ENCODE data around the gene IKZF3. TPM values are rescaled to one million over a fixed set of nuclear protein-coding genes. Genes with fewer than 3 reads are reported as not detected.

The IKZF3 gene
- total RNA-seq, 1 experiment from 2014 or later: 0.81 TPM

GRCh38 chr17:39753514-39754160, 110.5 kb downstream of the IKZF3 start (continued):
- no peak for TF ChIP-seq PRDM15 (CRISPR knock-in tag; IDR thresholded peaks at IDR 0.05)
- no peak for TF ChIP-seq SOX15 (CRISPR knock-in tag; IDR thresholded peaks at IDR 0.05)
- no peak for TF ChIP-seq OVOL2 (CRISPR knock-in tag; IDR thresholded peaks at IDR 0.05; ENCODE audit: borderline replicate concordance)
- no peak for TF ChIP-seq ZNF532 (CRISPR knock-in tag; IDR thresholded peaks at IDR 0.05; ENCODE audit: borderline replicate concordance)
- TF ChIP-seq ZNF416 (CRISPR knock-in tag; IDR thresholded peaks at IDR 0.05): no peak
- TF ChIP-seq CREM (CRISPR knock-in tag; IDR thresholded peaks at IDR 0.05): peak; percentile 60; the same call in 1 of the 2 replicates
- TF ChIP-seq CDX4 (CRISPR knock-in tag; IDR thresholded peaks at IDR 0.05; ENCODE audit: borderline replicate concordance): no peak
- TF ChIP-seq ZBTB21 (CRISPR knock-in tag; IDR thresholded peaks at IDR 0.05; ENCODE audit: borderline replicate concordance): no peak; the same call in 1 of the 2 replicates
- TF ChIP-seq ZNF512 (CRISPR knock-in tag; IDR thresholded peaks at IDR 0.05; ENCODE audit: borderline replicate concordance): no peak
- no peak; the same call in 1 of the 2 replicates for TF ChIP-seq ESRRA (CRISPR knock-in tag; IDR thresholded peaks at IDR 0.05; ENCODE audit: borderline replicate concordance)
- no peak for TF ChIP-seq ZSCAN18 (CRISPR knock-in tag; IDR thresholded peaks at IDR 0.05)
- TF ChIP-seq ZNF425 (CRISPR knock-in tag; conservative IDR thresholded peaks at IDR 0.05): no peak
- no peak; the same call in 1 of the 2 replicates for TF ChIP-seq ZNF121 (CRISPR knock-in tag; IDR thresholded peaks at IDR 0.05)
- 0 out of 2 replicates have a peak, but pooled peaks have one; percentile 79 for TF ChIP-seq ELF4 (CRISPR knock-in tag; IDR thresholded peaks at IDR 0.05; ENCODE audit: low read depth)
- TF ChIP-seq ATF3 (CRISPR knock-in tag; conservative IDR thresholded peaks at IDR 0.05): no peak
- no peak for TF ChIP-seq ZNF317 (CRISPR knock-in tag; IDR thresholded peaks at IDR 0.05; ENCODE audit: borderline replicate concordance, low read depth)
- TF ChIP-seq NR1H2 (CRISPR knock-in tag; IDR thresholded peaks at IDR 0.05): no peak
- TF ChIP-seq GABPB1 (CRISPR knock-in tag; IDR thresholded peaks at IDR 0.05): no peak
- TF ChIP-seq ZBTB43 (CRISPR knock-in tag; IDR thresholded peaks at IDR 0.05): peak; percentile 82; the same call in 1 of the 2 replicates
- TF ChIP-seq FOXK1 (CRISPR knock-in tag; IDR thresholded peaks at IDR 0.05): no peak
- TF ChIP-seq E2F5 (CRISPR knock-in tag; IDR thresholded peaks at IDR 0.05): peak; percentile 61; the same call in 1 of the 2 replicates
